Activated naive CD4-positive, alpha-beta T cell treated with Interleukin-2 at 50 U/mL for 16 hours (primary cell): ENCODE measurements around the gene FGF22.
A peak's percentile ranks its signal among the peaks of the same experiment; 100 is the strongest.
"Not testable (repeated sequence)": the region's sequence is repeated elsewhere in the genome, so short reads cannot be mapped to it uniquely, and the experiment has no call there.

Experiments used
- DNase-seq: peaks from one replicate; pipeline ENCODE4 v3.0.0-alpha.2; 2020

FGF22 gene

DNA sequence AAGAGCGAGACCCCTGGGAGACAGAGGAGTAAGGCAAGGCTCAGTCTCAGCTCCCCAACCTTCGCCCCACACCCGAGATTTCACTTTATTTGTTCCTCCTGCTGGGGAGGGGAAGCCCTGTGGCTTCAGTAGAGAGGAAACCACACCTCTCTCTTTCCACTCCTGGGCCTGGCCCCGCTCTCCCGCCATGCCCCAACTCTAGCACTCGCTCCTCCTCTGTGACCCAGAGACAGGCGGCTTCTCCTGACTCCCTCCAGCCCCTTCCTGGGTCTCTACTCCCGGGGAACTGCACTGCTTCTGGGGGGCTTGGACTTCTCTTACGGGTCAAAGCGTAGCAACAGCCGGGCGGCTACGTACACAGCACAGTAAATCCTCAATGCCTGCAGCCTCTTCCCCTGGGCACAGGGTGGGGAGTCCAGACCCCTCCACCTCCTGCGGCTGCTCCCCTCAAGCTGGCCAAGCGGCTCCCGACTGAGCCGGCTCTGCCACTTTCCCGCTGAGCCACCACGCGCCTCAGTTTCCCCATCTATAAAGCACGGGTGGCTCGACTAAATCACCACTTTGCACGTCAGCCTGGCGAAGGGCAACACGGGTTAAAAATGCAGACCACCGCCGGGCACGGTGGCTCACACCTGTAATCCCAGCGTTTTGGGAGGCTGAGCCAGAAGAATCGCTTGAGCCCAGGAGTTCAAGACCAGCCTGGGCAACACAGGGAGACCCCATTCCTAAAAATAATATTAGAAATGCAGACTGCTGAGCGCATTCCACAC lies 21.9 kb downstream of the FGF22 start:
- peak; percentile 69 for DNase-seq

DNA sequence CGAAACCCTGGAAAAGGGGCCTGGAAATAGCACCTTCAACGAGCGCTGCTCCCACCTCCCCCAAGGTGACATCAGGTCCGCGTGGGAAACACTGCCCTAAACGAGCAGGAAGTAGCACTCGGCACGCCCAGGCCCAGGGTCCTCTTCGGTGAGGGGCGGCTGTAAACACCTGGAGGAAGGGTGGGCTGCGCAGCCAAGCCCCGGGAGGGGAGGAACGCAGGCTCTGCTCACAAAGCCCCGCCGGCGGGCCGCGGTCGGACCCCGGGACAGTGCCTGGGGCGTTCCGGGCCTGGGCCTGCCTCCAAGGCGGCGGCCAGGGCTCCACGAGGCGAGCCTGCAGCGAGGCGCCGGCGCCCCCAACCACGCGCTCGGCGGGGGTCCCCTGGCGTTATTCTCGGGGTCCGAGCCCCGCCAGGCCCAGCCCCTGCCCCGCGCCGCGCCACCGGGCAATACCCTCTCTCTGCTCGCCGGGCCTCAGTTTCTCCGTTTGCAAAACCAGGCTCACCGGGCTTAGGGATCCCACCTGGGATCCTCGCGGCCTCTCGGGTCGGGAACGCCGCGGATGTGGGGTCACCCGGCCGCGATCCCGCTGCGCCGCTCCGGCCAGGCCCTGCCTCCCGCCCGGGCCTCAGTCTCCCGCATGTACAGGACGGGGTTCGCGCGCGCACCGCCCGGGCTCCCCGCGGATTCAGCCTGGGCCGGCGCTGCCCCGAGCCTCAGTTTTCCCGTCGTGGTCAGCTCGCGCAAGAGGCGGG lies 22.7 kb downstream of the FGF22 start:
- peak; percentile 78 for DNase-seq

DNA sequence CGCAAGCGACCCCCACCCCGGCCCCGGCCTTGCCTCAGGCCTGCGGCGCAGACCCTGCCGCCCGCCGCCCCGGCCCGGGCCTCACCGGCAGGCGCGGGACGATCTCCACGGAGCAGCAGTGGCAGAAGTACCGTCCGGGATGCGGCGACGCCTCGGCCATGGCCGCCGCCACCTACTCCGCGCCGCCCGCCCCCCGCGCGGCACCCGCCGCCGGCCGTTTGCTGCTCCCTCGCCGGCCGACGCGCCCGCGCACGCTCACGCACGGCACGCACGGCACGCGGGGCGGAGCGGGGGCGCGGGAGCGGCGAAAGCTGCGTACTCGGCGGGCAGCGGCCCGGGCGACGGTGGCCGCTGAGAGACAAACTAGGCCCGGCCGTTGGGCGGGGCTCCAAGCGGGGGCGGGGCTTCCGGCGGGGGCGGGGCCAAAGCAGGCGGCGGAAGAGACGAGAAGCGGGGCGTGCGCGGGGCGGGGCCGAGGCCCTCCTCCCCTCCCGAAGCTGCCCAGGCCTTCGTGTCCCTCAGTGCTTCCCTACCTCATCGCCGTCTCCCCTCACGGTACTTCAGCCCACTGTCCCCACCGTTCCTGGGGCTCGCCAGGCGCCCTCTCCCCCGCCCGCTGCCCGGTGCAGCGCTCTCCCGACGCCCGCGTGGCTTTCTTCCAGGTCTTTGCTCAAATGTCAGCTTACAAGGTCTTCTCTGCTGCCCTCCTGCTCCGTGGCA lies 23.4 kb downstream of the FGF22 start, which contains the start of gene RNF126:
Gene RNF126 (minus strand): TSS at position 253 of the 720 bp plus-strand sequence. CDS start 93 bp downstream, at position 160.
- DNase-seq: peak; percentile 91

DNA sequence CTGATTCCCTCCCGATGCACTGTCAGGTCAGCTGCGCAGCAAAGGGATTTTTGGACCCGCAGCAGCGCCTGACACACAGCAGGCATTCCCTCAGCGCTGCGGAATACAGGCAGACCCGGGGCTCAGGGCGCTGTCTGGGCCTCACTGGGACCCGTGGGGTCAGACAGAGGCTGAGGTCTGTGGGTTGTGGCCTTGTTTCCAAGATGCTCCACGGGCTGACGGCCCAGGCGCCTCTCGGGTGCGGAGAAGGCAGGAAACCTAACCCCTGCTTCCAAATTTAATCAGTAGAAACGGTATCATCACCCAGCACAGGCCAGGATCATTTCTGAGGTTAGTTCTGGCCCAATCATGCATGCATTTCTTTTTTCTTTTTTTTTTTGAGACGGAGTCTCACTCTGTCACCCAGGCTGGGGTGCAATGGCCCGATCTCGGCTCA lies 24.0 kb downstream of the FGF22 start:
- no peak for DNase-seq

DNA sequence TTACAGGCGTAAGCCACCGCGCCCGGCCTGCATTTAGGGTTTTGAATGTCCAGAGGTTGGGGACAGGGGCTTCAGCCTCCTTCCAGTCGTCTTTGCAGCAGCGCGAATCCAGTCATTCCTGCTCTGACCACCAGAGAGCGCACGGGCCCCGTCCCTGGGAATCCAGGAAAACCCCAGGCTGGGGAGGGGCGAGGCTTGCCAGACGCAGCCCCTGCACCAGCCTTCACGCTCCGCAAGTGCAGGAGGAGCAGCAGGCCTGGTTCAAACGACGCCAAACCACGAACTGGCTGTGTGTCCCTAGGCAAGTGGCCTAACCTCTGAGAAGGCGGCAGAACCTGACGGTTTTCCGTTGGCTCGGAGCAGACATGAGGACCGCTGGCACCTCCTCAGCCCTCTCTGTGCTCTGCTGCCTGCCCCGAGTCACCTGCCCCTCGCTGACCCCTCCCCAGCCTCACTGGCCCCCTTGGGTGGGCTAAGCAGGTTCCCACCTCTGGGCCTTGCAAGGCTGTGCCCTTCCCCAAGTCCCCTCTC lies 25.3 kb downstream of the FGF22 start:
- peak; percentile 86 for DNase-seq

DNA sequence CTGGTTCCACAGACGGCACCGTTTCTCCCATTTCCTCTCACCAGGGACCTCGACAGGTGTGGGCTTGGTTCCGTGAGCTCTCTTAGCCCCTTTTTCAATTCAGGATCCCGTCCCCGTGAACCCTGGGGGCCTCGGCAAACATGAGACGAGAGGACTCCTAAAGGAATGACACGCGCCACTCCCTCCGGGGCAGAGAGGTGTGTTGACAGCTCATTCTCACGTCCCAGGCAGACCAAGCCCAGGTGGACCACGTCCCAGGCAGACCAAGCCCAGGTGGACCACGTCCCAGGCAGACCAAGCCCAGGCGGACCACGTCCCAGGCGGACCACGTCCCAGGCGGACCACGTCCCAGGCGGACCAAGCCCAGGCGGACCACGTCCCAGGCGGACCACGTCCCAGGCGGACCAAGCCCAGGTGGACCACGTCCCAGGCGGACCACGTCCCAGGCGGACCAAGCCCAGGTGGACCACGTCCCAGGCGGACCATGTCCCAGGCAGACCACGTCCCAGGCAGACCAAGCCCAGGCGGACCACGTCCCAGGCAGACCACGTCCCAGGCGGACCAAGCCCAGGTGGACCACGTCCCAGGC lies 27.4 kb downstream of the FGF22 start:
- not testable (repeated sequence) for DNase-seq

DNA sequence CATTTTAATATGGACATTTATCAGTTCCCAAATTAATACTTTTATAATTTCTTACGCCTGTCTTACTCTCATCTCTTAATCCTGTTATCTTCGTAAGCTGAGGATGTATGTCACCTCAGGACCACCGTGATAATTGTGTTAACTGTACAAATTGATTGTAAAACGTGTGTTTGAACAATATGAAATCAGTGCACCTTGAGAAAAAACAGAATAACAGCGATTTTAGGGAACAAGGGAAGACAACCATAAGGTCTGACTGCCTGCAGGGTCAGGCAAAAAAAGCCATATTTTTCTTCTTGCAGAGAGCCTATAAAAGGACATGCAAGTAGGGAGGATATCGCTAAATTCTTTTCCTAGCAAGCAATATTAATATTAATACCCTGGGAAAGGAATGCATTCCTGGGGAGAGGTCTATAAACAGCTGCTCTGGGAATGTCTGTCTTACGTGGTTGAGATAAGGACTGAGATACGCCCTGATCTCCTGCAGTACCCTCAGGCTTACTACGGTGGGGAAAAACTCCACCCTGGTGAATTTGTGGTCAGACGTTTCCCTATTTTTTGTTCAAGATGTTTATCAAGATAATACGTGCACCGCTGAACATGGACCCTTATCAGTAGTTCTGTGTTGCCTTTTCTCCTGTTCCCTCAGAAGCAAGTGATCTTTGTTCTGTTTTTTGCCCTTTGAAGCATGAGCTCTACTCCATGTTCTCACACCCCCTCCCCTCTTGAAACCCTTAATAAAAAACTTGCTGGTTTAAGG lies 29.2 kb downstream of the FGF22 start:
- not testable (repeated sequence) for DNase-seq

DNA sequence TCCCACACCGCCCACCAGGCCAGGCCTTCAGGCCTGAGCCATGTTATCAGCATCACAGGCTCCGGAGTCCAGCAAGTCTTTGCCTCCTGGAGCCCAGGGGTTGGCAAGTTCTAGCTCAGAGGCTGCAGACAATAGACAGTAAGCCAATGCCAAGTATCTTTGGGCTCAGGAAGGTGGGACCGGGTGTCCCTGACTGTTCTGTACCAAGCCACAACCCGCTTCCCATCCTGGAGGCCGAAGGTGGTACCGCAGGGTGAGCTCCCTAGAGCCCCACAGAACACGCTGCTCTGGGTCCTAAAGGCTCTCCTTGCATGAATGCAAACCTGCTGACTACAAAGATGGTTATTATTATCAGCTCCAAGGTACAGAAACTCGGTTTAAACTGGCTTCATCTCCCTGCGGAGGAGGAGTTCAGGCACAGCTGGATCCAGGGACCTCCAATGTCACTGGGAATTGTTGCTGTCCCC lies 31.0 kb downstream of the FGF22 start:
- no peak for DNase-seq

DNA sequence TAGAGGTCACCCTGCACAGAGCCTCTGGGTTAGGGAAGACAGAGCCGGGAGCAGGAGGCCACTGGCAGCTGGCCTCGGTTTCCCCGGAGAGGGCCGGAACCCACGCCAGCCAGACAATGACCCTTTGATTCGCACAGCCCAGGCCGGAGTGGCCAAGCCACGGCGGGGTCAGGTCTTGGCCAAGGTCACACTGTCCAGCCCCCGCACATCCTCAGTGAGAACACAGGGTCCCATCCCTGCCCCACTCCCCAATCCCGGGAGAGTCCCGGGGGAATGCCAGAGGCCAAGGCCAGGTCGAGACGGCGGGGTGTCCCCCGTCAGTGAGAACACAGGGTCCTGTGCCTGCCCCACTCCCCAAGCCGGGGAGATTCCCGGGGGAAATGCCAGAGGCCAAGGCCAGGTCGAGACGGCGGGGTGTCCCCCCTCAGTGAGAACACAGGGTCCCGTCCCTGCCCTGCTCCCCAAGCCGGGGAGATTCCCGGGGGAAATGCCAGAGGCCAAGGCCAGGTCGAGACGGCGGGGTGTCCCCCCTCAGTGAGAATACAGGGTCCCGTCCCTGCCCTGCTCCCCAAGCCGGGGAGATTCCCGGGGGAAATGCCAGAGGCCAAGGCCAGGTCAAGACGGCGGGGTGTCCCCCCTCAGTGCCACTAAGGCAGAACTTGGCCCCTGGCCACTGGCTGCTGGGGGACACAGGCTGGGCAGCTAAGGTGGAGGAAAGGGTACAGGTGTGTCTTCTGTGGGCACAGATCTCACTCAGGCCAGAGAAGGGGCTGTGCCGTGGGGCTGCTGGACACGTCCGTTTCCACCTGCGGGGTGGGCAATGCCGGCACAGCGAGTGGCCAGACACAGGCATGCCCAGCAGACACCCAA lies 34.8 kb downstream of the FGF22 start:
- DNase-seq: no peak

DNA sequence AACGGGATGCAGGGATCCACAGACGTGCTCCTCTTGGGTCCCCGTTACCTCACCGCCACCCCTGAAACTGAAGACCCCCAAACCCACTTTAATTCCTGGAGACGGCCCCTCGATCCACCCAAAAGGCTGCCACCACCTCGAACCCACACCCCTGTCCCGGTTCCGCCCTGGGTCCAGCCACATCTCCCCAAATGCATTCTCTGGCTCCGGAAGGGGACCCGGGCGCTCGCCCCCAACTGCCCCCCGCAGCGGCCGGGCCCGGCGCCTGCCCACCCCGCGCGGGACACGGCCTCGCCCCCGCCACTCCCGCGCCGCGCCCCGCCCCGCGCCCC lies 36.3 kb downstream of the FGF22 start:
- no peak for DNase-seq

DNA sequence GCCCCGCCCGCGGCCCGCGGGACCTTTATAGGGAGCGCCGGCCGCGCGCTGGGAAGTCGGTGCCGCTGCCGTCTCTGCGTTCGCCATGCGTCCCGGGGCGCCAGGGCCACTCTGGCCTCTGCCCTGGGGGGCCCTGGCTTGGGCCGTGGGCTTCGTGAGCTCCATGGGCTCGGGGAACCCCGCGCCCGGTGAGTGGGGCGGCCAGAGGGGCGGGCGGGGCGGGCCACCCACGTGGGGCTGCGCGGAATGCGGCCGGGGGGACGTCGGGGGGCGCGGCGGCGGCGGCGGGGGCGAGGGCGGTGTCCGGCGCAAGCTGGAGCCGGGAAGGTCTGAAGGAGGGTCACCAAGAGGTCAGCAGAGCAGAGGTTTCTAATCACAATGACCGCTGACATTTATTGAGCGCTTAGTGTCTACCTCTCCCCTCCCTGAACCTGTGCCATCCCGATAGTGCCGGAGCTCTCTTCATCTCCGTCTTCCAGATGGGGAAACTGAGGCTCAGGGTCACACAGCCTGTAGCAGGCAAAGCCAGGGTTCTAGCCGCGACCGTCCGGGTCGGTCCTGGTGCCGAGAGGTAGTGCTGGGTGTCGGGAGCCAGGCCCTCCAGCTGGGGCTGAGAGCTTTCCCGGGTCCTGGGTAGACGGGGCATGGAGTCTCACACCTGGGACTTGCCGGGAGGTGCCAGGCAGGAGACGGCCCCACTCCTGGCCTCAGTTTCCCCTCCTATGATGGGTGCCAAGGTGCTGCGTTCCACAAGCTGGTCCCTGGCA lies 36.8 kb downstream of the FGF22 start, which contains the start of gene FSTL3:
Gene FSTL3 (plus strand): TSS at position 54 of the 767 bp plus-strand sequence. CDS start 32 bp downstream, at position 86.
- DNase-seq: no peak

DNA sequence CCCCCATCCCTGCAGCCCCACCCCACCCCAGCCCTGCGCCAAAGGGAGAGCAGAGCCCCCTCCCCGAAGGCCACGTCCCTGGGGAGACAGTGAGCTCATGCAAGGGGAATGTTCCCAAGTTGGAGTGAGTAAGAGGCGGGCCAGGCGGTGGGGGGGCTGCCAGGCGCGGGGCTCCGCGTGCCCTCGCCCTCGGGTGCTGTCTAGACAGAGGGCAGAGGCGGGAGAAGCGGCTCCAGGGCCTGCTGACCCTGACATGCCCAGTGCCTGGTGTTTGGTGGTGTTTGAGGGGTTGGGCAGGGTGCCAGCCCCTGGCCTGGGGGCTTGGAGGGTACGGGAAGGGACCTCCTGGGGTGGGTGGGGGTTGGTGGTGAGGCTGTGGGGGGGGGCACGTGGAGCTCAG lies 37.5 kb downstream of the FGF22 start:
- DNase-seq: no peak

DNA sequence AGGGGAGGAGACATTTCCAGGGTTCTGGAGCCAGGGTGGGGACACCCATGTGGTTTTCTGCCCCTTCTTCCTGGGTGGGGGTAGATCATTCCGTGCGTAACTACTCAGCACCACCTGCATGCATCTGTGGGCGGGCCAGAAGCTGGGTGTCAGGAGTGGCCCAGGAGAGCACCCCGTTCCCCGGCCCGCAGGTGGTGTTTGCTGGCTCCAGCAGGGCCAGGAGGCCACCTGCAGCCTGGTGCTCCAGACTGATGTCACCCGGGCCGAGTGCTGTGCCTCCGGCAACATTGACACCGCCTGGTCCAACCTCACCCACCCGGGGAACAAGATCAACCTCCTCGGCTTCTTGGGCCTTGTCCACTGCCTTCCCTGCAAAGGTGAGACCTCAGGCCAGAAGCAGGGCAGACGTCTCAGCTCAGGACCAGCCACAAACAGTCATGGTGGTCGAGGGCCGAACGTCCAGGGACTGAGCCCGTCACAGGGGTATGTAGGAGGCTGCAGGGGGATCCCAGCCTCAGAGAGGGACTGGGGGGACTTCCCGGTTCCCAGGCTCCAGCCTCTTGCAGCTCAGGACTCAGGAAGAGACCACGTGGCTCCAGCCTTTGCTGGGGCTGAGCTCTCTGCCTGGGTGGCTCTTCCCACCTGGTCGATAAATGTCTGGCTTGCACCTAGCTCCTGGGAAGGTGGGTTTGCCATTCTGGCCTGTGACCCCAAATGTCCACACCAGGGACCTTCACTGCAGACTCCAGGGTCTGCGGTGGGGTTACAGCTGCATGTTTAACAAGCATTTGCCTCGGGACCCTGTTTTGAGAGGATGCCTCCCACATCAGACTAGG lies 38.1 kb downstream of the FGF22 start:
- DNase-seq: no peak

DNA sequence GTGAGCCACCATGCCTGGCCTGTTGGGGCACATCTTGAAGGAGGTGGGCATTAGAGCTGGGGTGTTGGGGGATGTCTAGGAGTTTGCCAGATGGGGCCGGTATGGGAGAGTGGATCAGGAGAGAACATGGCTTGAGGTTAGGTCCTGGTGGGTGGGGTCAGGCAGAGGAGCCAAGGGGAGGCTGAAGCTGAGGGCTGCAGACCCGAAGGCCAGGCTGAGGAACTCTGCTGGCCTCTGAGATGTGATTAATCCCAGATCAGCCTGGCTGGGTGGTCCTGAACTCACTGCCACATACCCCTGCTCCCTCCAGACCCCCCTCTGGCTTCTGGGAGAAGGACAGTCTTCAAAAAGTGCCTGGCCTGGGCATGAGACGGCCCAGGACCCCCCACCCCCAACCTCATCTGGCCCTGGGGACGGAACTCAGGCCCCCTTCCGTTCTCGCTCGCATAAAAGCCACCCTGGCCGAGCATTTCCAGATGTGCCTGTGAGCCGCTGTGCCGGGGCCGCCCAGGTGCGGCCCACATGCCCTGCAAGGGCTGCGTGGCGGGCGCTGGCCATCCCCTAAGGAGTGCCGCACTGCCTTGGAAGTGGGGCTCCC lies 39.2 kb downstream of the FGF22 start:
- no peak for DNase-seq

DNA sequence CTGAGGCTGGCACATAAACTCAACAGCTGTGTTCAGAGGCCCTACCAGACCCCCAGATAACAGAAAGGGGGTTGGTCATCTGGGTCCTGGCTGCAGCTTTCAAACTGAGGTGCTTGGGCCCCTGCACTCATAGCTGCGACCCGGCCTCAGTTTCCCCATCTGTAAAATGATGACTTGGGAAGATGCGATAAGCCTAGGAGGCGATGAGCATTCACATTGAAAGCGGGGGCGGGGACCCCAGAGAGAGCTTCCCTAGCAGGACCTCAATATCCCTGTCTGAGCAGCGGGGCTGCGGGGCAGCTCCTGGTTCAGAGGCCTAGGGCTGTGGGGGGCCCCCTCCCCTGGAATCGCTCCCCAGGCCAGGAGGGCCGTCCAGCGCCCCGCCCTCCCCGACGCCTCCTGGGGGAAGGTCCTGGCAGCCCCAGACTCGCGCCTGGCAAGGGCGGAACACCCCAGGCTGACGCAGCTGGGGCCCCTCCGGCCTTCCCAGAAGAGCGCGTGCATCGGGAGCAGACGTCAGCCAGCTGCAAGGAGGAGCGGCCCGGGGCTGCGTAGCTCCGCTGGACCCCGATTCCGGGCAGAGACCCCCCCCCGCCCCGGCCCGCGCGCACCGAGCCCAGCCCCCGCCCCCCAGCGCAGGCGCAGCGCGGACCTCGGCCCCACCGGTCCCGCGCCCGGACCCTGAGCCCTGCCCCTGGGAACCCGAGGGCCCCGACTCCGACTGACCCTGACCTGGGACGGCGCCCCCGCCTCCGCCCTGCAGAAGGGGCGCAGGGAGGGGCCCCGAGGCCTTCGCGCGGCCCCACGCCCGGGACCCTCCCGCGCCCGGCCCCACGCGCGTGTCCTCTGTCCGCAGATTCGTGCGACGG lies 40.0 kb downstream of the FGF22 start:
- DNase-seq: peak; percentile 31

DNA sequence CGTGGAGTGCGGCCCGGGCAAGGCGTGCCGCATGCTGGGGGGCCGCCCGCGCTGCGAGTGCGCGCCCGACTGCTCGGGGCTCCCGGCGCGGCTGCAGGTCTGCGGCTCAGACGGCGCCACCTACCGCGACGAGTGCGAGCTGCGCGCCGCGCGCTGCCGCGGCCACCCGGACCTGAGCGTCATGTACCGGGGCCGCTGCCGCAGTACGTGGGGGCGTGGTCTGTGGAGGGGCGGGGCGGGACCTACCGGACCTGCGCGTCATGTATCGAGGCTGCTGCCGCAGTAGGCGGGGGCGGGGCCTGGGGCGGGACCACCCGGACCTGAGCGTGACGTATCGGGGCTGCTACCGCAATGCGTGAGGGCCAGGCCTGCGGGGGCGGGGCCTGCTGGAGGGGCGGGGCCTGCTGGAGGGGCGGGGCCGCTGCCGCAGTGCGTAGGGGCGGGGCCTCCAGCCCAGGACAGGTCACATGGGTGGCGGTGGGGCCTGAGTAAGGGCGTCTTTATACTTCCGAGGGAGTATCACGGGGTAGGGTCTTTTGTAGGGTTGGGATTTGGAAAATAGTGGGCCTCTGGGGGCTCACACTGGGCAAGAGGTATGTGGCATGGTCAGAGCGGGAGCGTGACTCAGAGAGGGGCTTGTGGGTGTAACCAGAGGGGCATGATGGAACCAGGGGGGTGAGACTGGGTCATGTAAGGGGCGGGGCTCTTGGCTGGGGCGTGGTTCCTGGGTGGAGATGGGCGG lies 40.8 kb downstream of the FGF22 start:
- peak; percentile 99 for DNase-seq
